HG03432 (cell line): ENCODE measurements around the gene ADAMTS9.

ENCODE experiments used
- ATAC-seq: cut with Tn5 transposase; IDR thresholded peaks from one replicate; pipeline ENCODE4 v1.9.1; 2021; ENCODE audit warnings: mild to moderate bottlenecking, moderate library complexity; ENCODE audit not compliant: unreplicated experiment

The ADAMTS9 gene

DNA sequence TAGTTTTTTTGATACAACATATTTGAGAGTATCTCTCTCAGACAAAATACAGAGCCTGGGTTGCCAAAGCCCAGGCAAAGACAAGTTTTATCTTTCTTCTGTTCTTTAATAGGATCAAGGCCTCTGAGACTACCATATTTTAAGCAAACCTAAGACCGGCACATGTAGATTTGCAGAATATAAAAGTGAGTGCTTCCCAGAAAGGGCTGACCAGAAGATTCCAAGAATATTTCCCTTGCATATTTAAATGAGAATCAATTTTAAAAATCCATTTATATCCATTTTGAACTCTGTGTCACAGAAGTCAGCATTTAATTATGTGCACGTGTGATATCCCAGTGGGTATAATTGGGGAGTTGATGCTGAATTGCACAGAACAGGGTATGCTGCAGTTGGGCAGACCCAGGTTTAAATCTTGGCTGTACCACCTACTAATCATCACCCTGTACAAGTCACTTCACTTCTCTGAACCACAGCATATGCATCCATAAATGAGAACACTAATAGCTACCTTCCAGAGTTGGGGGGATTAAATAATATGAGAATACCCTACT lies 191.9 kb downstream of the ADAMTS9 start:
- ATAC-seq, result no peak

GRCh38 chr3:64495121-64495780 lies 192.5 kb downstream of the ADAMTS9 start:
- no peak for ATAC-seq

GRCh38 chr3:64494526-64494925 lies 193.3 kb downstream of the ADAMTS9 start:
- no peak for ATAC-seq

GRCh38 chr3:64493149-64493548 lies 194.7 kb downstream of the ADAMTS9 start:
- no peak for ATAC-seq

DNA sequence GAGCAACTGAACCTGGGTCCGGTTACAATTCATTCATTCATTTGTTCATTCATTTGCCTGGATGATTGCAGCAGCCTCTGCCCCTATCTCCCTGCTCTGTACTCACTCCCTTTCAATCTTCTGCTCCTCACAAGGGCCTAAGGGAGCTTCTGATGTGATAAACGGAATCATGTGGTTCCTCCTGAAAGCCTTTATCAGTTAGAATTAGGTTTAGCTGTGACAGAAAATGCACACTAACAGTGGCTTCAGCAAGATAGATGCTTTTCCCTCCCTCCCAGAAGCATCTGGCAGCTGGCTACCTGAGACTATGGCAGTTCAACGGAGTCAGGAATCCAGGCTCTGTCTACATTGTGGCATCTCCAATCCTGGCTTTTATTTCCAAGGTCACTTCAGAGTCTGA lies 196.0 kb downstream of the ADAMTS9 start:
- no peak for ATAC-seq

GRCh38 chr3:64490180-64490724 lies 197.5 kb downstream of the ADAMTS9 start:
- ATAC-seq, result no peak

GRCh38 chr3:64489361-64490044 lies 198.3 kb downstream of the ADAMTS9 start:
- no peak for ATAC-seq

DNA sequence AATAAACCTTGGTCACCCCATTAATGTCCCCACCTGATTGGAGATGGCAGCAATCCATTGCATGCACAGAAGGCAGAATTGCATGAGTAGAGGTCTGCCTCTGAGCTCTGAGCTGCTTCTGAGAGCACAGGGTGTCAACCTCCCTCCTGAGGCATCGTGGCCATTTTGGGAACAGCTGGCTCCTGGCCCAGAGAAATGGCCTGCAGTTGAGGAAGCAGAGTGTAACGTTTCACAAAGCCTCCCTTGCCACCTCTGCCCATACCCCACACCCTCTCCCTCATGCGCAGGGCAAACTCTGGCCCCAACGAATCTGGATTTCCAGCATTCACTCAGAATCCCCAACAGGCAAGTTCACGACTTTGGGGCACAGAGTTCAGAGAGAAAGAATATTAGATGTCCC lies 198.9 kb downstream of the ADAMTS9 start:
- ATAC-seq, result no peak

GRCh38 chr3:64484289-64484992 lies 203.4 kb downstream of the ADAMTS9 start:
- peak; percentile 96 for ATAC-seq

DNA sequence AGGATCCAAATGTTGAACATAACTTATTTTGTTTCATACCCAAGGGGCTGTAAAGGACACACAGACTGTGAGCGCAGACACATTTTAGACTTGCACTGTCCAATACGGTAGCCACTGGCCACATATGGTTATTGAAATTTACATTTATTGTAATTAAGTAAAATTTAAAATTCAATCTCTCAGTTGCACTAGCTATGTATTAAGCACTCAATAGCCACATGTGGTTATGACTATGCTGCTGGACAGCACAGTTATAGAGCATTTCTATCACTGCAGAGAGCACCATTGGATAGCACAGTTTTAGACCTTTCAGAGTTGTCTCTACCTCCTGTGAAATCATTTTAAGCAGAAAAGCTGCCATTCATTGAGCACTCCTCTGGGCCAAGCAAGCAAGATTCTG lies 204.3 kb downstream of the ADAMTS9 start:
- no peak for ATAC-seq

DNA sequence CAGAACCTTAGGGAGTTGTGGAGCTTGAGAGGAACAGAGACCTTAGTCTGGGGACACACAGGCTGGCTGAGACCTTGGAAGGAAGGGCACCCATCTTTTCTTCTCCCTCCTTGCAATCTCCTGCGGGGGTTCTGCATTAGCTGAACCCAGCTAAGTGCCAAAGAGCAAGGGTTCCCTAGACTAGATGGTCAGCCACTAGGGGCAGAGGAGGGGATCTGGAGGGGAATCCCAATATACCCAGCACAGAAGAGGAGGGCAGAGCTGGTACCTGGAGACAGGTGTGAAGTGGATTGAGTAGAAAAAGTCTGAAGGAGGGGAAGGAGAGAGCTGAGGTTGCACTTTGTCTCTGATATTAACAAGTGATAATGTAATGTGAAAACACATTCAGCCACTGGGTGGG lies 212.8 kb downstream of the ADAMTS9 start:
- ATAC-seq, result no peak

DNA sequence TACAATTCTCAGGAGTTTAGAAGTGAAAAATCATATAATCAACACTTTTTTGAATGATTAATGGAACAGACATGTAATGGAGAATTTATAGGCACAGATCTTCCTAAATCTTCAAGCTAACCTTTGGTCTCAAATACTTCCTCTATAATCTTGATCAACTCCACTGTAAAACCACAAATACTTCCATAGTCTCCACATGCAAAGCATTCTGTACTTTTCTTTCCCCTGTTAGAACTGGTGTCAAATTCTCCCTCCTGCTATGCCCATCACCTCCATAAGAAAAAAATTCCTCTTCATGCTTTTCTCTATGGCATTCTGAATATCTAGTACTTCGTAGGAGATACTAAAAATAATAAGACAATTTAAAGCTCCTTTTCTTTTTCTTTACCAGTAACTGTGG lies 214.3 kb downstream of the ADAMTS9 start:
- ATAC-seq, result no peak

DNA sequence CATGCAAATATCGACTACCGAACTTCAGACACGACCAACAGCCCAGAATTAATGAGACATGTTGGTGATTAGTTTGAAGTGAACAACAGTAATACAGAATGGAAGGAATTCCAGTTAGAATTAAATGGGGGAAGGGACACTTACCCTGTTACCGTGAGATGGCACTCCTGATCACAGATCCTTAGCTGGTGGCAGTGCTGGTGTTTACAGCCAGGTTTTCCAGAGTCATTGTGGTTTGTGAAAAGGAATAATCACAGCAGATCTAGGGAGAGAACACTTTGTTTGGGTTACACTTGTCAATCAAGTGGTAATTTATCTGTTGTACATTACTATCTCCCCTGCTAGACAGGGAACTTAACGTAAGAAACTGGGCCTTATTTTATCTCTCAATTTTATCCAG lies 217.4 kb downstream of the ADAMTS9 start:
- ATAC-seq, result no peak

DNA sequence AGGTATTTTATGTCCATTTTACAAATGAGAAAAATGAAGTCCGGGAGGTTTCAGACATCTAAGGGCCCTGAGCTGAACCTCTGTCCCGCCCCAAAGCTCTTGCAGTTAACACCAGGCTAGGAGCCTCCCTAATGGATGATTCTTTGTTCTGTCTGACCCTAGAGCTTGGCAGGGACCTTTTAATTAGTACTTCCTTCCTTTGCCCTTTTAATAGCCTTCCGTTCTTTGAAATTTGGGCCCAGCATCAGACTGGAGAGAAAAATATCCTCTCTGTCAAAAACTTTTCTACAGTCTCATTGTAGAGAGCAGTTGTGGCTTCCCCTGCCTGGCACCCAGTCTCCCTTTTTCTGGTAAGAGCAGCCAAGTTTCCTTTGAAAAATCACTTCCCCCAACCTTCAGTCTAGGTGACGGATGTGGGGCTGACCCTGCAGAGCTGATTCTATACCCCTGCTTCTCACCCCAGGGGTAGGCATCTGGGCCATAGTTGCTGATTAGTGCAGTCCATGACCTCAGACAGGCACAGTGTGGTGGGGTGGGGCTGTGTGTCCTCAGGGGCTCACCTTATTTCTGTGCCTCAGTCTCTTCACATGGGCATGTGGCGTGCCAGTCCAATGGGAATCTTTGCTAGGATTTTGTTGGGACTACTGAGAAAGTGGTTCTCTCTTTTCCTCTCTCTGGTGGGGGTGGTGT lies 220.4 kb downstream of the ADAMTS9 start:
- ATAC-seq, result no peak
